Activated T-cell treated with anti-CD3 and anti-CD28 coated beads, Interleukin-2, amount 50 U/mL, for 4 hours (primary cell): ENCODE results near the gene HAPLN2. TPM values are rescaled to one million over a fixed set of nuclear protein-coding genes. Genes with fewer than 3 reads are reported as not detected.

ENCODE experiments used
- total RNA-seq, 3 donors: library from RNA; stranded (reverse); gene quantifications; one replicate each; pipeline ENCODE4 v1.2.1, GENCODE V29; 2021

Gene HAPLN2
- total RNA-seq, 3 donors from 2014 or later = not detected

Other genes with a start within 250 kb of the HAPLN2 start
- 10 to 100 TPM; 42.5 to 50.9 (median 46.3) TPM for gene MEF2D, start 118.6 kb upstream of the HAPLN2 start, total RNA-seq
- under 1 TPM; 0.18 to 0.38 (median 0.37) TPM for gene IQGAP3, start 46.9 kb upstream of the HAPLN2 start, total RNA-seq
- gene TTC24, start 39.7 kb upstream of the HAPLN2 start, total RNA-seq = 10 to 100 TPM in 1 of 3 donors, 1 to 10 TPM in 2; 2.9 to 10.9 (median 5.4) TPM
- 100 to 1,000 TPM in 1 of 3 donors, 10 to 100 TPM in 2; 80.3 to 102 (median 83.7) TPM for gene NAXE, start 27.6 kb upstream of the HAPLN2 start, total RNA-seq
- 100 to 1,000 TPM; 171 to 190 (median 174) TPM for gene GPATCH4, start 17.9 kb upstream of the HAPLN2 start, total RNA-seq
- gene BCAN, start 22.7 kb downstream of the HAPLN2 start, total RNA-seq = not detected
- gene NES, start 58.0 kb downstream of the HAPLN2 start, total RNA-seq = under 1 TPM; 0.05 to 0.13 (median 0.05) TPM
- gene CRABP2, start 86.2 kb downstream of the HAPLN2 start, total RNA-seq = 1 to 10 TPM; 1.8 to 2.5 (median 2.4) TPM
- 10 to 100 TPM; 16.6 to 18.9 (median 18.5) TPM for gene METTL25B, start 109.1 kb downstream of the HAPLN2 start, total RNA-seq
- 10 to 100 TPM; 62.4 to 65.9 (median 63.8) TPM for gene ISG20L2, start 109.4 kb downstream of the HAPLN2 start, total RNA-seq
- gene MRPL24, start 121.7 kb downstream of the HAPLN2 start, total RNA-seq = 100 to 1,000 TPM; 132 to 138 (median 132) TPM
- 100 to 1,000 TPM; 221 to 249 (median 230) TPM for gene HDGF, start 132.3 kb downstream of the HAPLN2 start, total RNA-seq
- 100 to 1,000 TPM; 108 to 111 (median 111) TPM for gene PRCC, start 148.1 kb downstream of the HAPLN2 start, total RNA-seq
- gene SH2D2A, start 197.4 kb downstream of the HAPLN2 start, total RNA-seq = 100 to 1,000 TPM; 200 to 245 (median 214) TPM
- under 1 TPM in 1 of 3 donors, not detected in 2; 0.11 TPM for gene INSRR, start 239.7 kb downstream of the HAPLN2 start, total RNA-seq
- 1 to 10 TPM in 2 of 3 donors, under 1 TPM in 1; 0.55 to 2.4 (median 1.8) TPM for gene NTRK1, start 241.4 kb downstream of the HAPLN2 start, total RNA-seq